ENCODE results near the gene IL27RA. TPM values are rescaled to one million over a fixed set of nuclear protein-coding genes. Genes with fewer than 3 reads are reported as not detected.
A peak's percentile ranks its signal among the peaks of the same experiment; 100 is the strongest.

IL27RA gene
- total and polyA plus RNA-seq, 8 donors, result 1.1 to 11.1 (median 2.5) TPM; not detected in 2

DNA sequence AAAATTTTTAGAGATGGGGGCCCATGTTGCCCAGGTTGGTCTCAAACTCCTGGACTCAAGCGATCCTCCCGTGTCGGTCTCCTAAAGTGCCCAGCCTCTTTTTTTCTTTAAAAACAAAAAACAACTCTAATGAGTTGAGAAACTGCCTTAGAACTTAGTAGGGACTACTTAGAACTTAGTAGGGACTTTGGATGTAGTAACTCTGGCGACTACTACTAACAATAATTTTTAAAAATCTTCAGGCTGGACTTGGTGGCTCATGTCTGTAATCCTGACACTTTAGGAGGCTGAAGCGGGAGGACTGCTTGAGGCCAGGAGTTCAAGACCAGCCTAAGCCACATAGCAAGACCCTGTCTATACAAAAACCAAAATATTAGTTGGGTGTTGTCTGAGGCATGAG lies 54.5 kb downstream of the IL27RA start:
- no peaks in the 10 kb centered on the region for H3K9me3 ChIP-seq
- no peak for DNase-seq
- no peaks in the 10 kb centered on the region for H3K27me3 ChIP-seq
- H3K4me3 ChIP-seq, result no peak overlapping the region
- peaks cover 17 to 52% (median 38%) of the 10 kb centered on the region in 4 donors for H3K4me1 ChIP-seq
- WGBS, 5 donors, result 71 to 88% (median 81%) methylated on average over 5 of the region's 5 CpGs
- peaks cover 9 to 25% (median 16%) of the 10 kb centered on the region in 4 donors for H3K36me3 ChIP-seq
- intact Hi-C loops (cut with DNase I; ENCODE audit: low total_unique reads), result no loop called here
- no peak for TF ChIP-seq POLR2AphosphoS5 (IDR thresholded peaks at IDR 0.05)
- TF ChIP-seq CTCF (IDR thresholded peaks at IDR 0.05), result no peak
- no peak for TF ChIP-seq POLR2A (IDR thresholded peaks at IDR 0.05)
- TF ChIP-seq EP300 (IDR thresholded peaks at IDR 0.05), result no peak
- no peak overlapping the region for H3K27ac ChIP-seq

DNA sequence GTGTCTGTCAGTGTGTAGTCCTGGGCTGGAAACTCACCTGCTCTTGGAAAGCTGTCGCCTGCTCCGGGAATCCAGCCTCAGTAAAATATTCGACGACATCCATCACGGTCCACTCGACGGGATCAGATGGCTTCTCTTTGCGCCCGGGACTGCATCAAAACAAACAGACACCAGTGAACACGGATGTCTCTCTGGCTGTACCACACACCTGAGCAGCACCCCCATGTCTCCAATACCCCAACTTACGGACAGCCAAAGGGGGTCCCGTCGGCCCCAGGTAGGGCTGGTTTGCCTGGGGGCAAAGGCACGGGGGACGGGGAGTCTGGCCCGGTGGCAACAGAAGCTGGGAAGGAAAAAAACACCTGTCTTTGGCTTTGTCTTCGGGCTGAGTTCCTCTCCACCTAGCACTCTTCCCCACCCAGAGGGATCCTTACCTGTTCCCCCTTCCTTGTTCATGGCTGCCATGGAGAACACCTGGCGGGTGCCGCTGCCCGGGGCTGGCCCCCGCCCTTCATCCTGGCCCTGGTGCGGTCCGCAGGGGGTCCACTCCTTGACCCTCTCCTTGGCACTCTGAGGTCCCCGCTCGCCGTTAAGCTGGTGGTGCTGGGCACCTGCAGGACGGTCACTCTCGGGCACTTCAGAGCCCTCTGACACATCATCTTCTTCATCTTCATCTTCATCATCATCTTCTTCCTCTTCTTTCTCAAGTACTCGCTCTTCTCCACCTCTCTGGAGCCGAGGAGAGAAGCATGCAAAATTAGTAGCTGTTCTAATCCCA lies 57.3 kb downstream of the IL27RA start:
- no peak for TF ChIP-seq CTCF (IDR thresholded peaks at IDR 0.05)
- TF ChIP-seq EP300 (IDR thresholded peaks at IDR 0.05), result no peak
- no peak for TF ChIP-seq POLR2AphosphoS5 (IDR thresholded peaks at IDR 0.05)
- no peak for TF ChIP-seq POLR2A (IDR thresholded peaks at IDR 0.05)
- Histone ChIP-seq H3K4me1 (peaks cover 12 to 43% (median 31%) of the 10 kb centered on the region in 4 donors), H3K27ac (peak overlapping the region in 2 of 5 donors; percentile 8 to 95), H3K27me3 (no peaks in the 10 kb centered on the region), H3K36me3 (peaks cover 9 to 25% (median 16%) of the 10 kb centered on the region in 4 donors), H3K9me3 (peaks cover 0 to 10% (median 9%) of the 10 kb centered on the region in 4 donors), H3K4me3 (peak overlapping the region; percentile 75 to 93 (median 82))
- DNase-seq, result no peak
- WGBS, 5 donors, result 86 to 90% (median 89%) methylated on average over 29 to 30 of the region's 30 CpGs
- intact Hi-C loops (cut with DNase I; ENCODE audit: low total_unique reads), result no loop called here

GRCh38 chr19:14089412-14089661 lies 57.8 kb downstream of the IL27RA start:
- 16 to 21% (median 16%) methylated on average over 11 to 16 of the region's 16 CpGs for WGBS, 5 donors
- Histone ChIP-seq H3K4me3 (peak overlapping the region; percentile 75 to 93 (median 82)), H3K27me3 (no peaks in the 10 kb centered on the region), H3K9me3 (peaks cover 0 to 10% (median 9%) of the 10 kb centered on the region in 4 donors), H3K27ac (peak overlapping the region in 4 of 5 donors; percentile 8 to 98 (median 94)), H3K4me1 (peaks cover 12 to 39% (median 31%) of the 10 kb centered on the region in 4 donors), H3K36me3 (peaks cover 9 to 25% (median 16%) of the 10 kb centered on the region in 4 donors)
- intact Hi-C loops (cut with DNase I; ENCODE audit: low total_unique reads), result no loop called here
- TF ChIP-seq EP300 (IDR thresholded peaks at IDR 0.05) (no peak), CTCF (IDR thresholded peaks at IDR 0.05) (no peak), POLR2AphosphoS5 (IDR thresholded peaks at IDR 0.05) (no peak), POLR2A (IDR thresholded peaks at IDR 0.05) (no peak)
- peak in 1 of 2 donors; percentile 52 for DNase-seq

- TF ChIP-seq EP300 (IDR thresholded peaks at IDR 0.05), result no peak
- peak in 1 of 7 experiments; percentile 21 for TF ChIP-seq CTCF (IDR thresholded peaks at IDR 0.05)
- H3K4me1 ChIP-seq, result peaks cover 12 to 34% (median 29%) of the 10 kb centered on the region in 4 donors
- peaks cover 9 to 25% (median 16%) of the 10 kb centered on the region in 4 donors for H3K36me3 ChIP-seq
- intact Hi-C loops (cut with DNase I; ENCODE audit: low total_unique reads), result no loop called here
- no peaks in the 10 kb centered on the region for H3K27me3 ChIP-seq
- H3K9me3 ChIP-seq, result peaks cover 0 to 10% (median 9%) of the 10 kb centered on the region in 4 donors
- peak overlapping the region; percentile 87 to 98 (median 95) for H3K27ac ChIP-seq
- peak overlapping the region; percentile 75 to 93 (median 82) for H3K4me3 ChIP-seq
- WGBS, 5 donors, result 0 to 1% (median 0%) methylated on average over 13 to 136 of the region's 142 CpGs
- peak; percentile 62 to 83 for DNase-seq
Observed at GRCh38 chr19:14089662-14090508, 58.3 kb downstream of the IL27RA start.

Measured in stomach (tissue), 9 donors.